ENCODE data around the gene DNASE1L2. TPM values are rescaled to one million over a fixed set of nuclear protein-coding genes. Genes with fewer than 3 reads are reported as not detected.

The DNASE1L2 gene
- total RNA-seq, 1 donor from 2014 or later, result 3.4 TPM

DNA sequence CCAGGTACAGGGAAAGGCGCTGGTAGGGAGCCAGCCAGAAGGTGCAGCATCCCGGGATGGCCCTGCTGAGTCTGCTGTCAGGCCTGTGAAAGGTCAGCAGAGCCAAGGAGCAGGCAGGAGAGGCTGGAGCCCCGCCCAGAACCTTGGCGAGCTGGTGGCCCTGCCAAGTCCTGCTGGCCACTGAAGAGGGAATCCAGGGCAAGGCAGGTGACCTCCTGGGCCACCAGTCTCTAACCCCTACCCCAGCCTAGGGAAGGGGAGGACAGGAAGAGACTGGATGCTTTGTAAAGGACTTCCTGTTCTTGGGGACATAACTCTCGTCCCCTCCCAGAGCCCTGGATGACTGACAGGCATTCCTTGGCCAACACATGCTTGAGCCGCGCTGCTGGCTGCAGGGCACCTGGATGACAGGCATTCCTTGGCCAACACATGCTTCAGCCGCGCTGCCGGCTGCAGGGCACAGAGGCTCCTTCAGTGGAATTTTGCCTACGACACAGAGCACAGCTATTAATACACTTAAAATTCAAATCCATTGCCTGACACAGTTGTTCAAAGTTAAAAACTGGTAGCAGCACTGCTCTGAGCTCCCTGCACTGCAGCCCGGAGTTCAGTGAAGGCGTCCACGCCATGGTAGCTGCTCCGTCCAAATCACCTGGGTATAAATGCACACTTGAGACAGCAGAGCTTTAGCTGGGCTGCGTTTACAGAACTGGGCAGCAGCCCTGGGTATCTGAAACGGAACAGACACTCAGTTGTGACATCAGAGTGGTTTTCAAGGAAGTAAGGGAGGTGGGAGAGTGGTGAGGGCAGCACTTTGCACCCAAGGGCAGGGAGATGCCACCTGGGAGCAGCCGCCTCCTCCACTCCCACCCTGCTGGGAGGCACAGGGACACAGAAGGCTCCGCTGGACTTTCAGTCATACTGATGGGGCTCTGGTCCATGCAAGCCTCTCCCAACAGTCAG is 23.6 kb upstream of the DNASE1L2 start:
- Mint-ChIP-seq H3K27me3 (ENCODE audit: unreplicated experiment) (peaks cover 11% of the 10 kb centered on the region), H3K4me1 (ENCODE audit: low read depth, unreplicated experiment) (peaks cover 12% of the 10 kb centered on the region), H3K9me3 (ENCODE audit: unreplicated experiment) (peaks cover 4% of the 10 kb centered on the region), H3K27ac (ENCODE audit: unreplicated experiment) (peak overlapping the region; percentile 28), H3K4me3 (ENCODE audit: unreplicated experiment) (peak overlapping the region; percentile 83), H3K36me3 (ENCODE audit: unreplicated experiment) (no peaks in the 10 kb centered on the region)
- DNase-seq, result no peak
- TF ChIP-seq, protein P1, sequence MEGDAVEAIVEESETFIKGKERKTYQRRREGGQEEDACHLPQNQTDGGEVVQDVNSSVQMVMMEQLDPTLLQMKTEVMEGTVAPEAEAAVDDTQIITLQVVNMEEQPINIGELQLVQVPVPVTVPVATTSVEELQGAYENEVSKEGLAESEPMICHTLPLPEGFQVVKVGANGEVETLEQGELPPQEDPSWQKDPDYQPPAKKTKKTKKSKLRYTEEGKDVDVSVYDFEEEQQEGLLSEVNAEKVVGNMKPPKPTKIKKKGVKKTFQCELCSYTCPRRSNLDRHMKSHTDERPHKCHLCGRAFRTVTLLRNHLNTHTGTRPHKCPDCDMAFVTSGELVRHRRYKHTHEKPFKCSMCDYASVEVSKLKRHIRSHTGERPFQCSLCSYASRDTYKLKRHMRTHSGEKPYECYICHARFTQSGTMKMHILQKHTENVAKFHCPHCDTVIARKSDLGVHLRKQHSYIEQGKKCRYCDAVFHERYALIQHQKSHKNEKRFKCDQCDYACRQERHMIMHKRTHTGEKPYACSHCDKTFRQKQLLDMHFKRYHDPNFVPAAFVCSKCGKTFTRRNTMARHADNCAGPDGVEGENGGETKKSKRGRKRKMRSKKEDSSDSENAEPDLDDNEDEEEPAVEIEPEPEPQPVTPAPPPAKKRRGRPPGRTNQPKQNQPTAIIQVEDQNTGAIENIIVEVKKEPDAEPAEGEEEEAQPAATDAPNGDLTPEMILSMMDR (IDR thresholded peaks at IDR 0.05; ENCODE audit: partially characterized antibody, unreplicated experiment), result no peak

DNA sequence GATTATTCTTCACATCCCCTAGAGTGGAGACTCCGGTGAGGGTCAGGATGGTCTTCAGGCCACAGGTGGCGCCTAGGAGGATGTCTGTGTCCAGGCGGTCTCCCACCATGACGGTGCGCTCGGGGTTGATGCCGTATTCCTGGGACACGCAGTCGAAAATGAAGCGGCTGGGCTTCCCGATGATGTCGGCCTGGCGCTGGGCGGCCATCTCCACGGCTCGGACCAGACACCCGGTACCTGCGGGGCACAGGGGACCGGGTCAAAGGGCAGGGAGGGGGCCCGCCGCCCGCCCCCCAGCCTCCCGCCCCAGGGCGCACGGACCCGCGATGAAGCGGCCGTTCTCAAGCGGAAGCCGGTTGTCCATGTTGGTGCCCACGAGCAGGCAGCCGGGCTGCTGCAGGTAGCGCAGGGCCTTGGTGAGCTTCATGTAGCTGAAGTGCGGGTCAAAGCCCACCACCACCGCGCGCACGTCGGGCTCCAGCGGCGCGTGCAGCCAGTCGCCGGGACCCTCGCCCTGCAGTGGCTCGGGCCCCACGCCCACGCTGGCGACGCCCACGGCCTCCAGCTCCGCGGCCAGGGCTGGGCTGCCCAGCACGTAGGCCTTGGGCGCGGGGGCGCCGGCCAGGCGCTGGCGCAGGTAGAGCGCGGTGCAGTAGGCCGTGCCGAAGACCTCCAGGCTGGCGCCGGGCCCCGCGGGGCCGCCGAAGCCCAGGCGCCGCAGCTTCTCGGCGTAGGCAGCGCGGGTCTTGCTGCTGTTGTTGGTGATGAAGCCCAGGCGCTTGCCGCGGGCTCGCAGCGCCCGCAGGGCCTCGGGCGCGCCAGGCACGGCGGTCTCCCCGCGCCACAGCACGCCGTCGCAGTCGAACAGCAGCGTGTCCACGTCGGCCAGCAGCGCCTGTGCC is 22.2 kb upstream of the DNASE1L2 start:
- DNase-seq, result no peak
- Mint-ChIP-seq H3K4me3 (ENCODE audit: unreplicated experiment) (peak overlapping the region; percentile 83), H3K9me3 (ENCODE audit: unreplicated experiment) (peaks cover 2% of the 10 kb centered on the region), H3K4me1 (ENCODE audit: low read depth, unreplicated experiment) (peaks cover 11% of the 10 kb centered on the region), H3K27ac (ENCODE audit: unreplicated experiment) (peak overlapping the region; percentile 18), H3K27me3 (ENCODE audit: unreplicated experiment) (peaks cover 10% of the 10 kb centered on the region), H3K36me3 (ENCODE audit: unreplicated experiment) (no peaks in the 10 kb centered on the region)
- TF ChIP-seq, protein P1 (IDR thresholded peaks at IDR 0.05; ENCODE audit: partially characterized antibody, unreplicated experiment), result no peak

DNA sequence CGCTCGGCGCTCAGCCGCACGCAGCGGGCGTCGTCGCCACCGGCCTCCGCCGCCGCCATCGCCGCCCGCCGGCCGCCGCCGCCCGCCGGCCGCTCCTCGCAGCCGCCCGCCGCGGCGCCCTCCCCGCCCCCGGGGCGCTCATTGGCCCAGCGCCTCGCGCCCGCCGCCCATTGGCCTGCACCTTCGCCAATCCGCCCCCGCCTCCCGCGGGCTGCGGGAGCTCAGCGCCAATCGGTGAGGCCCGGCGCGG is 21.6 kb upstream of the DNASE1L2 start, which contains the start of gene PGP:
Gene PGP, minus strand, starts transcription at position 122 of the 250 bp plus-strand sequence. Its CDS starts 63 bp downstream, at position 59.
- TF ChIP-seq, protein P1 (IDR thresholded peaks at IDR 0.05; ENCODE audit: partially characterized antibody, unreplicated experiment), result no peak
- Mint-ChIP-seq H3K27ac (ENCODE audit: unreplicated experiment) (peak within 1 kb of the TSS; percentile 96), H3K4me3 (ENCODE audit: unreplicated experiment) (peak within 1 kb of the TSS; percentile 94), H3K9me3 (ENCODE audit: unreplicated experiment) (peaks cover 2% of the 10 kb centered on the region), H3K36me3 (ENCODE audit: unreplicated experiment) (no peaks in the 10 kb centered on the region), H3K4me1 (ENCODE audit: low read depth, unreplicated experiment) (peaks cover 11% of the 10 kb centered on the region), H3K27me3 (ENCODE audit: unreplicated experiment) (peaks cover 10% of the 10 kb centered on the region)
- no peak for DNase-seq

DNA sequence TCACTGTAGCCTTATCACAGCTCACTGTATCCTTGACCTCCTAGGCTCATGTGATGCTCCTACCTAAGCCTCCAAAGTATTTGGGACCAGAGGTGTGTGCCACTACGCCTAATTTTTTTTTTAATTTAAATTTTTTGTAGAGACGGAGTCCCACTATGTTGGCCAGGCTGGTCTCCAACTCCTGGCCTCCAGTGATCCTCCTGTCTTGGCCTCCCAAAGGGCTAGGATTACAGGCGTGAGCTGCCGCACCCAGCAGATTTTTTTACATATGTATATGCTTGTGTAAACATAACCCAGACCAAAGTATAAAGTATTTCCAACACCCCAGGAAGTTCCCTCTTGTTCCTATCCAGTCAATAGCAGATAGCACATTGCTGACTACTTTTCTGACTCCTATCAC is 19.9 kb upstream of the DNASE1L2 start:
- no peak for DNase-seq
- peaks cover 19% of the 10 kb centered on the region for H3K27me3 Mint-ChIP-seq (ENCODE audit: unreplicated experiment)
- TF ChIP-seq, protein P1 (IDR thresholded peaks at IDR 0.05; ENCODE audit: partially characterized antibody, unreplicated experiment), result no peak
- no peaks in the 10 kb centered on the region for H3K36me3 Mint-ChIP-seq (ENCODE audit: unreplicated experiment)
- H3K27ac Mint-ChIP-seq (ENCODE audit: unreplicated experiment), result no peak overlapping the region
- H3K9me3 Mint-ChIP-seq (ENCODE audit: unreplicated experiment), result peaks cover 4% of the 10 kb centered on the region
- H3K4me3 Mint-ChIP-seq (ENCODE audit: unreplicated experiment), result peak overlapping the region; percentile 49
- peaks cover 11% of the 10 kb centered on the region for H3K4me1 Mint-ChIP-seq (ENCODE audit: low read depth, unreplicated experiment)

All from glutamatergic neuron (in vitro differentiated cells).